ENCODE measurements around the gene PPOX. TPM values are rescaled to one million over a fixed set of nuclear protein-coding genes. Genes with fewer than 3 reads are reported as not detected.
A peak's percentile ranks its signal among the peaks of the same experiment; 100 is the strongest.

Gene PPOX
- 10 to 100 TPM; 11.3 to 40.5 (median 21.6) TPM for total RNA-seq

GRCh38 chr1:161165742-161166668 is at the start of gene PPOX:
TSS of gene PPOX (plus strand) at chr1:161166426. CDS start at chr1:161166848, 422 bp downstream.
- H3K4me3 ChIP-seq: peak within 1 kb of the TSS; percentile 51 to 66
- no peaks in the 10 kb centered on the region for H3K27me3 ChIP-seq
- H3K4me1 ChIP-seq: peaks cover 0 to 8% of the 10 kb centered on the region in 2 donors
- no peaks in the 10 kb centered on the region for H3K36me3 ChIP-seq
- peak within 1 kb of the TSS; percentile 82 to 90 for H3K27ac ChIP-seq
- H3K9me3 ChIP-seq: no peaks in the 10 kb centered on the region
- TF ChIP-seq CTCF (IDR thresholded peaks at IDR 0.05): peak; percentile 17 to 35 (median 34)
- TF ChIP-seq POLR2A (IDR thresholded peaks at IDR 0.05): peak; percentile 22 to 58
- intact Hi-C loops (cut with DNase I; ENCODE audit: low total_unique reads): no loop called here
- DNase-seq: peak; percentile 93 to 97

- Histone ChIP-seq H3K4me1 (peaks cover 7 to 16% of the 10 kb centered on the region in 2 donors), H3K9me3 (no peaks in the 10 kb centered on the region), H3K36me3 (no peaks in the 10 kb centered on the region), H3K27ac (peak within 1 kb of the TSS; percentile 90 to 91), H3K4me3 (peak within 1 kb of the TSS; percentile 95 to 96), H3K27me3 (no peaks in the 10 kb centered on the region)
- intact Hi-C loops (cut with DNase I; ENCODE audit: low total_unique reads): no loop called here
- TF ChIP-seq POLR2A (IDR thresholded peaks at IDR 0.05) (peak; percentile 66 to 85), CTCF (IDR thresholded peaks at IDR 0.05) (peak in 2 of 4 experiments; percentile 9)
- DNase-seq: peak; percentile 83 to 86
Observed at GRCh38 chr1:161117759-161118581, 48.3 kb upstream of the PPOX start, which contains the start of the genes NIT1 and PFDN2. TSS of gene NIT1 (plus strand) at chr1:161118105. CDS start at chr1:161118177, 72 bp downstream. TSS of gene PFDN2 (minus strand) at chr1:161118037. CDS start at chr1:161118026, 11 bp downstream.

GRCh38 chr1:161119092-161119903 is 46.9 kb upstream of the PPOX start:
- DNase-seq: no peak
- no peak for TF ChIP-seq POLR2A (IDR thresholded peaks at IDR 0.05)
- peak in 2 of 4 experiments; percentile 13 to 14 for TF ChIP-seq CTCF (IDR thresholded peaks at IDR 0.05)
- Histone ChIP-seq H3K27me3 (no peaks in the 10 kb centered on the region), H3K4me3 (no peak overlapping the region), H3K4me1 (peaks cover 7 to 16% of the 10 kb centered on the region in 2 donors), H3K36me3 (no peaks in the 10 kb centered on the region), H3K9me3 (no peaks in the 10 kb centered on the region), H3K27ac (peak overlapping the region; percentile 46 to 91)
- intact Hi-C loops (cut with DNase I; ENCODE audit: low total_unique reads): no loop called here

GRCh38 chr1:161121042-161121650 is 45.1 kb upstream of the PPOX start:
- intact Hi-C loops (cut with DNase I; ENCODE audit: low total_unique reads): no loop called here
- no peaks in the 10 kb centered on the region for H3K36me3 ChIP-seq
- no peak for TF ChIP-seq POLR2A (IDR thresholded peaks at IDR 0.05)
- no peak for TF ChIP-seq CTCF (IDR thresholded peaks at IDR 0.05)

More at GRCh38 chr1:161121042-161121650, 45.1 kb upstream of the PPOX start:
- Histone ChIP-seq H3K27me3 (no peaks in the 10 kb centered on the region), H3K4me1 (peaks cover 7 to 16% of the 10 kb centered on the region in 2 donors), H3K27ac (no peak overlapping the region), H3K4me3 (no peak overlapping the region), H3K9me3 (no peaks in the 10 kb centered on the region)
- no peak for DNase-seq
